GM12874 (cell line): ENCODE results near the gene PALLD.

Experiments
- CTCF ChIP-seq: IDR thresholded peaks from 2 replicates; pipeline ENCODE4 v1.5.1; 2011; ENCODE audit warnings: low read depth, mild to moderate bottlenecking, control low read depth, low read length, moderate library complexity; ENCODE audit not compliant: insufficient read depth

Gene PALLD

GRCh38 chr4:168771251-168771650 is 274.4 kb downstream of the PALLD start:
- no peak for TF ChIP-seq CTCF

- TF ChIP-seq CTCF = no peak
Observed at GRCh38 chr4:168773388-168774195, 276.7 kb downstream of the PALLD start.

GRCh38 chr4:168776382-168776781 is 279.5 kb downstream of the PALLD start:
- no peak for TF ChIP-seq CTCF

GRCh38 chr4:168777277-168777965 is 280.6 kb downstream of the PALLD start:
- no peak for TF ChIP-seq CTCF

- no peak for TF ChIP-seq CTCF
Observed at GRCh38 chr4:168781341-168781740, 284.5 kb downstream of the PALLD start.

- TF ChIP-seq CTCF = no peak
Observed at GRCh38 chr4:168781926-168782325, 285.1 kb downstream of the PALLD start.

- TF ChIP-seq CTCF = no peak
Observed at GRCh38 chr4:168782439-168782838, 285.6 kb downstream of the PALLD start.
